HG03135 (cell line): ENCODE results near the gene NOA1.
"Not testable (repeated sequence)": the region's sequence is repeated elsewhere in the genome, so short reads cannot be mapped to it uniquely, and the experiment has no call there.

Experiments used
- ATAC-seq: cut with Tn5 transposase; IDR thresholded peaks from one replicate; pipeline ENCODE4 v1.9.1; 2021; ENCODE audit warnings: mild to moderate bottlenecking, moderate library complexity; ENCODE audit not compliant: unreplicated experiment

NOA1 gene

DNA sequence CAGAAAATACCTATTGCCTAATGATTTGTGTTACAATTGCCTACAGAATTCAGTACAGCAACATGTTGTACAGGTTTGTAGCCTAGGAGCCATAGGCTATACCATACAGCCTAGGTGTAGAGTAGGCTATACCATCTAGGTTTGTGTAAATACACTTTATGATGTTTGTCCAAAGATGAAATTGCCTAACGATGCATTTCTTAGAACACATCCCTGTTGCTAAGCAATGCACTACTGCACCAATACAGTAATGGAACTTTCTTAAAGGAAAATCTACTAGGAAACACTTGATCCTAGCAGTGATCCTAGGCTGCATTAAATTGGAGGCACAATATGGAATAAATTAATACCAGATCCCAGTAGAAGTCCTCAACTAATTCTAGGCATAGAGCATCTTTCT lies 18.3 kb downstream of the NOA1 start:
- no peak for ATAC-seq

DNA sequence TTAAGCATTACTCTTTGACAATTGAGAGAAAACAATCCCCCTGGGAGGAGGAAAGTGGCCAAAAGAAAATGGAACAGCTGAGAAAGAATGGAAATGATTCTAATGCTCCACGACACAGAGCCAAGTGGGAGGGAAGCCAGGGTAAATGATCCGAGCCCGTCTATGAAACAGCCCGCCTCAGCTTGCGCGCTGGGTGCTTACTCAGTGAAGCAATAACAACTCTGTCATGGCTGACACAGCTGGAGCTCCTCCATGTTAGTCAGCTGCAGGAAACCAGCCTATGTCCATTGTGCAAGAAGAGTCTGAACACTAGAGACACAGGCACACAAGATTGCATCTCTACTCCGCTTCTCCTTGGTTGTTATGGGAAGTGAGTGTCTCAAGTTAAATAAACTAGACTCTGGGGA lies 19.3 kb downstream of the NOA1 start:
- ATAC-seq, result no peak

DNA sequence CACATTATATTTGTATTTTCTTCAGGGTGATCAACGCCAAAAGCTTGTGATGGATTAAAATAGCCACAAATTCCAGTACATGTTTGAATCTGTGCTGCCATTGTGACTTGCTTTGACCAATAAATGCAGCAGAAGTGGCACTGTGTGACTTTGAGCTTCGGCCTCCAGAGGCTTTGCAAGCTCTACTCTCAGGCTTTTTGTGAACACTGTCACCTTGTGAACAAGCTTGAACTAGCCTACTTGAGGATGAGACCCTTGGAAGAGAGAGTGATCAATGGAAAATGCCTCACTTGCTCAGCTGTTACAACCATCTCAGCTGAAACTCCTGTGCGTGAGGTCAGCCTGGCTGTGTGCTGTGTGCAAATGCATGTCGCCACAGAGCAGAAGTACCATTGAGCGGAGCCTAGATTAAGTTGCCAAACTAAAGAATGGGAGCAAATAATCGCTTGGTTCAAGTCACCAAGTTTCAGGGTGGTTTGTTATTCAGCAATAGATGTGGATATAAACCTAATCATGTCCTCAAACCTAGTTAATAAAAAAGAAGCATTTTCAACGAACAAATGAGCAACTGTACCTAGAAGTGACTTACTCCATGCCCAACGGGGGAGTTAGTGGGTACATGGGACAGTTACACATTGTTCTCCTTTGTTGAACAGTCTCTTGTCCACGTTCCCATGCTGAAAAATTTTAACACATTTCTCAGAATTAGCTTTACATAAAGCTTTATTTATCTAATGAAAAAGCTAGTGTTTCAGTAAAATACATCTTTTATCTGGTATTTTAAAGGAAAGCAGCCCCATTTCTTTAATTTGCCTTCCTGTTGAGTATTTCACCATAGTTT lies 23.5 kb downstream of the NOA1 start:
- ATAC-seq, result no peak

DNA sequence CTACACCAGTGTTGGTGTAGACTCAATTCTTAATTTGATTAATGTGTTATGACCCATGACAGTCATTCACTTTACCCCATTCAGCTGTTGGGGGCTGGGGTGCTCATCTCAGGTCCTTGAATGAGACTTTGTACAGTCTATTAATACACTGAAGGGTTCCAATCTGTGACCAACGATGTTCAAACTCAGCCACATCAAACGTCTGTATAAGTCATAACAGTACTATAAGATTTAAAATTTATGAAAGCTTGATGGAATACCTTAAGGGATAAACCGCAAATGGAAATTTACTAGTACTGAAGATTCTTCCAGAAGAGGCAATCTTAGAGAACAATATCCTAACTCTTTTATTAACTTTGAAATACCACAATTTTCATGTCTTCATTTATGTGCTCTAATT lies 36.0 kb downstream of the NOA1 start:
- ATAC-seq, result no peak

DNA sequence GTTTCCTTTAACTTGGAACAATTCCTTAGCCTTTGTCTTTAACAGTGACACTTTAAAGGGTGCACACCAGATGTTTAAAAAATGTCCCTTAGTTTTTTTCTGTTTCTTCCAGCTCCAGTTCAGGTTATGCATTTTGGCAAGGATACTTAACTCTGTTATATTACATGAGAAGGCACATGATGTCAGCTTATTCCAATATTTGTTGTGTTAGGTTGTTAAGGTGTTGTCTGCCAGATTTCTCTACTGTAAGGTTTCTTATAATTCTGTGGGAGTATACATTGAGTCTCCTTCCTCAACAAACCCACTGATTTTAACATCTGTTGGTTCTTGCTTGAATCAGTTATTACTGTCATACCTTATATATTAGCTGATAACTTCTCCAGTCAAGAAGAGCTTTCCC lies 36.4 kb downstream of the NOA1 start:
- no peak for ATAC-seq

DNA sequence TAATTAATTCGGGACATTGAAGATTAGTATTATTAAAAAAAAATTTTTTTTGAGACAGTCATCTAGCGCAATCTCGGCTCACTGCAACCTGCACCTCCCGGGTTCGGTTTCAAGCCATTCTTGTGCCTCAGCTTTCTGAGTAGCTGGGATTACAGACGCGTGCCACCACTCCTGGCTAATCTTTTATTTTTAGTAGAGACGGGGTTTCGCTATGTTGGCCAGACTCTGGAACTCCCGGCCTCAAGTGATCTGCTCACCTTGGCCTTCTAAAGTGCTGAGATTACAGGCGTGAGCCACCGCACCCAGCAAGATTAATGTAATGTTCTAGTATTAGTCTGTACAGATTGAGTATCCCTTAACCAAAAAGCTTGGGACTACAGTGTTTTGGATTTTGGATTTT lies 37.0 kb downstream of the NOA1 start:
- no peak for ATAC-seq

DNA sequence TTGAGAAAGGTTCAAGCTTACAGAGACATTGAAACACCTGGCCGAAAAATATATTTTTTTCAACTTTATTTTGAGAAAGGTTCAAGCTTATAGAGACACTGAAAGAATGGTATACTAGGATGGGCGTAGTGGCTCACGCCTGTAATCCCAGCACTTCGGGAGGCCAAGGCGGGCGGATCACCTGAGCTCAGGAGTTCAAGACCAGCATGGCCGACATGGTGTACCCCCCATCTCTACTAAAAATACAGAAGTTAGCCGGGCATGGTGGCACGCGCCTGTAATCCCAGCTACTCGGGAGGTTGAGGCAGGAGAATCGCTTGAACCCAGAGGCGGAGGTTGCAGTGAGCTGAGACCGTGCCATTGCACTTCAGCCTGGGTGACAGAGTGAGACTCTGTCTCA lies 37.6 kb downstream of the NOA1 start:
- not testable (repeated sequence) for ATAC-seq

DNA sequence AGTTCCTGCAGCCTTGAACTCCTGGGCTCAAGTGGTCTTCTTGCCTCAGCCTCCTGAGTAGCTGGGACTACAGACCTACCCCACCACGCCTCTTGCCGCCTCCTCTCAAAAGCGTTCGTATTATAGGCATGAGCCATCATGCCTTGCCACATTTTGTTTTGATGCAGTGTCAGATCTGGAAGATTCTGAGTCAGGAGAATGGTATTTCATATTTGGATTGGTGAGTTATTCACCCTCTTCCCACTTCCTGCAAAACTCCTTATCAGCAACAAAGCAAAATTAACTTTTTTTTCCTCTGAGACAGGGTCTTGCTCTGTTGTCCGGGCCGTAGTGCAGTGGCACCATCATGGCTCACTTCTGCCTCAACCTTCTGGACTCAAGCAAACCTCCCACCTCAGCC lies 40.1 kb downstream of the NOA1 start:
- no peak for ATAC-seq

DNA sequence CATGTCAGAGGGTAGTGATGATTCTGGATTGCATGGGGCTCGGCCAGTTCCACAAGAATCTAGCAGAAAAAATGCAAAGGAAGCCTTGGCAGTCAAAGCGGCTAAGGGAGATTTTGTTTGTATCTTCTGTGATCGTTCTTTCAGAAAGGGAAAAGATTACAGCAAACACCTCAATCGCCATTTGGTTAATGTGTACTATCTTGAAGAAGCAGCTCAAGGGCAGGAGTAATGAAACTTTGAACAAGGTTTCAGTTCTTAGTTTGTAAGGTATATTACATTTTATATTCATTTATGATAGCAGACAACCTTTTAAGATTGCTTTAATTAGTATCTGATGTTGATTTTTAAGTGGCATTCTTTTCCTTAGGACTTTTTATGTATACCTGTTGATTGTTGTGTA lies 45.5 kb downstream of the NOA1 start:
- ATAC-seq, result no peak

DNA sequence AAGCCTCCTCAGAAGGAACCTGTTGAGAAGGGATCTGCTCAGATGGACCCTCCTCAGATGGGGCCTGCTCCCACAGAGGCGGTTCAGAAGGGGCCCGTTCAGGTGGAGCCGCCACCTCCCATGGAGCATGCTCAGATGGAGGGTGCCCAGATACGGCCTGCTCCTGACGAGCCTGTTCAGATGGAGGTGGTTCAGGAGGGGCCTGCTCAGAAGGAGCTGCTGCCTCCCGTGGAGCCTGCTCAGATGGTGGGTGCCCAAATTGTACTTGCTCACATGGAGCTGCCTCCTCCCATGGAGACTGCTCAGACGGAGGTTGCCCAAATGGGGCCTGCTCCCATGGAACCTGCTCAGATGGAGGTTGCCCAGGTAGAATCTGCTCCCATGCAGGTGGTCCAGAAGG lies 46.8 kb downstream of the NOA1 start:
- no peak for ATAC-seq

DNA sequence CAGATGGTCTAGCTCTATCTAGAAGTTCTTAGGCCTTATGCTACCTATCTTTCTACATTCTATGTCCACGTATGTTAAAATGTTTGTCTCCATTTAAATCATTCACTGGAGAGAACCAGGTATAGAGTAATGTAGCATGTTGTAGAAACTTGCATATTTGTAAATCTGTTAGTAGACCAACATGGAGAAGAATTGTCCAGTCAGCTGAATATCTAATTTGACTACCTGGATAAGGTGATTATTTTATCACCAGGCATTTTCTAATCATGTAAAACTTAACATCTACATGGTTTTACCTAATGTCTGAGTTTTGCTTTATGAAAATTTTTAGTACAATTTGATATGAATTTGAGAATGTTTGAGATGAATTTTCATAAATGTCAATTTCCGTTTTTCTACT lies 50.2 kb downstream of the NOA1 start:
- ATAC-seq, result no peak

DNA sequence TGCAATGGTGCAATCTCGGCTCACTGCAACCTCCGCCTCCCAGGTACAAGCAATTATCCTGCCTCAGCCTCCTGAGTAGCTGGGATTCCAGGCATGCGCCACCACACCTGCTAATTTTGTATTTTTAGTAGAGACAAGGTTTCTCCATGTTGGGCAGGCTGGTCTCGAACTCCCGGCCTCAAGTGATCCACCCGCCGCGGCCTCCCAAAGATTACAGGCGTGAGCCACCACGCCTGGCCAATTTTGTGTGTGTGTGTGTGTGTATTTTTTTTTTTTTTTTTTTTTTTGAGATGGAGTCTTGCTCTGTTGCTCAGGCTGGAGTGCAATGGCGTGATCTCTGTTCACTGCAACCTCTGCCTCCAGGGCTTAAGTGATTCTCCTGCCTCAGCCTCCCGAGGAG lies 62.4 kb downstream of the NOA1 start:
- not testable (repeated sequence) for ATAC-seq

DNA sequence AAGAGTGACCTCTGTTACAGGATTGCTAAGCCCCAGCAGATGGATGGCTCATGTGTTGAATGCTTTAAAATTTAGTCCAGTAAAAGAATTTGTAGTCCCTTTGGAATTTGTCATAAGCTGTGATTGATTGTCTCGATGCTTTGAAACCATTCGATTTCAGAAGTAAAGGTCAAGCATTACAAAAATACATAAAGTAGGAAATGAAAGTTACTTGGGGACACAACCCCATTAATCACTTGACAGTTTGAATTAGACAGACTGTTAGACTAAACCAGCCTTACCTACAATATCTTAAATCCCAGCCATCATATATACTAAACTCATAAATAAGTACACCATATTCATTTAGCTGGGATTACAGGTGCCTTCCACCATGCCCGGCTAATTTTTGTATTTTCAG lies 63.1 kb downstream of the NOA1 start:
- ATAC-seq, result no peak
